GM12892 (cell line): ENCODE data around the gene ACTL10.

ENCODE experiments used
- POLR2A ChIP-seq: IDR thresholded peaks from 2 replicates; pipeline ENCODE4 v1.6.1; 2011; ENCODE audit warnings: low read depth, low read length, control low read depth
- POLR2AphosphoS5 ChIP-seq: IDR thresholded peaks from 2 replicates; pipeline ENCODE4 v1.6.1; 2011; ENCODE audit warnings: low read depth, low read length, control low read depth

- no peak for TF ChIP-seq POLR2AphosphoS5
- TF ChIP-seq POLR2A: no peak
These were observed 39.0 kb upstream of the ACTL10 start for GRCh38 chr20:33627577-33628216.
